HepG2 (cell line): ENCODE data around the gene ADAM19. TPM values are rescaled to one million over a fixed set of nuclear protein-coding genes. Genes with fewer than 3 reads are reported as not detected.

ENCODE experiments used
- ATAC-seq: fragments of 200-7000 bp; cut with Tn5 transposase; 3 replicates; pipeline ENCODE4 v1.9.1; 2020; ENCODE audit warnings: mild to moderate bottlenecking, moderate library complexity
- BruUV-seq: library from RNA; stranded (reverse); fragments of 400-500 nt; replicated peaks from 2 replicates; lab custom pipeline; 2021; lab: Mats Ljungman, UMichigan
- CTCF ChIA-PET: fragments of 300-600 bp; formaldehyde crosslinking; extraction: SDS; loops from one replicate; lab custom pipeline; 2021; ENCODE audit warnings: low total read pairs, inconsistent platforms, low intra/inter-chr PET ratio; lab: Yijun Ruan, JAX
- POLR2A ChIA-PET: fragments of 350-600 bp; sonication (Branson Sonifier 250); formaldehyde crosslinking; loops from one replicate; lab custom pipeline; 2020; ENCODE audit warnings: antibody characterized with exemption, inconsistent platforms; lab: Yijun Ruan, JAX
- DNase-seq: peaks from one replicate; pipeline ENCODE4 v3.0.0-alpha.2; 2015; ENCODE audit warnings: low spot score
- FAIRE-seq: peaks from 3 replicates; lab custom pipeline; 2011; peaks lifted over from hg19 to GRCh38; lab: Jason Lieb, UNC
- H2AFZ ChIP-seq: one replicate; pipeline ENCODE4 v1.6.1; 2011; ENCODE audit warnings: low read length, inconsistent platforms
- H3K27ac ChIP-seq: fragments of 300-600 bp; 3 replicates; pipeline ENCODE4 v1.8.0; 2011; ENCODE audit warnings: mixed run types, mild to moderate bottlenecking, mixed read lengths, low read length, inconsistent platforms; ENCODE audit not compliant: insufficient read depth; ENCODE audit errors: extremely low read length
- H3K27me3 ChIP-seq, 2 experiments: fragments of 200-600 bp in 1 of 2; 2 replicates in 1 of 2; 3 replicates in 1 of 2; pipeline versions ENCODE4 v1.6.0 to v1.8.0; 2011; ENCODE audit warnings: low read length in 2 of 2, mild to moderate bottlenecking in 2 of 2, moderate library complexity in 2 of 2, inconsistent platforms in 1 of 2; ENCODE audit not compliant: insufficient read depth in 2 of 2, control insufficient read depth in 1 of 2
- H3K36me3 ChIP-seq, 2 experiments: fragments of 200-600 bp in 1 of 2; replicated peaks in 1 of 2; 2 replicates in 1 of 2; 3 replicates in 1 of 2; pipeline versions ENCODE4 v1.5.1 to v1.8.0; 2011; ENCODE audit warnings: low read length in 2 of 2, inconsistent platforms in 1 of 2; ENCODE audit not compliant: insufficient read depth in 2 of 2, control insufficient read depth in 1 of 2
- H3K4me1 ChIP-seq: 2 replicates; pipeline ENCODE4 v1.5.1; 2012; ENCODE audit warnings: low read length, inconsistent platforms; ENCODE audit not compliant: insufficient read depth
- H3K4me2 ChIP-seq: 2 replicates; pipeline ENCODE4 v1.6.0; 2011; ENCODE audit warnings: low read depth, low read length, inconsistent platforms
- H3K4me3 ChIP-seq, 3 experiments: fragments of 200-600 bp in 1 of 3; sonication (generic), shearing (Covaris generic) in 1 of 3; replicated peaks in 1 of 3; 2 replicates each; pipeline ENCODE4 v1.5.1; 2011 to 2016; ENCODE audit warnings: low read length in 3 of 3, inconsistent platforms in 2 of 3, low read depth in 2 of 3, mild to moderate bottlenecking in 2 of 3, control low read depth in 1 of 3, mixed read lengths in 1 of 3; ENCODE audit not compliant: insufficient read depth in 1 of 3
- H3K79me2 ChIP-seq: one replicate; pipeline ENCODE4 v1.6.1; 2011; ENCODE audit warnings: low read length, inconsistent platforms; ENCODE audit not compliant: insufficient read depth
- H3K9ac ChIP-seq: 2 replicates; pipeline ENCODE4 v1.6.0; 2011; ENCODE audit warnings: mild to moderate bottlenecking, low read depth, low read length, inconsistent platforms; ENCODE audit not compliant: insufficient read depth
- H3K9me3 ChIP-seq: 2 replicates; pipeline ENCODE4 v1.5.1; 2012; ENCODE audit warnings: mild to moderate bottlenecking, low read length
- H4K20me1 ChIP-seq: 2 replicates; pipeline ENCODE4 v1.6.0; 2011; ENCODE audit warnings: inconsistent platforms, mild to moderate bottlenecking, low read length, moderate library complexity; ENCODE audit not compliant: insufficient read depth
- ERF ChIP-seq: IDR thresholded peaks from 2 replicates; pipeline ENCODE4 v1.6.1; 2018; ENCODE audit warnings: missing biosample characterization, missing genetic modification reagents
- HOXA7 ChIP-seq: sonication (generic); formaldehyde crosslinking; IDR thresholded peaks from 2 replicates; pipeline ENCODE4 v1.8.1; 2022; ENCODE audit warnings: mild to moderate bottlenecking, missing genetic modification reagents, moderate library complexity
- IKZF1 ChIP-seq: fragments of 450-650 bp; IDR thresholded peaks from 2 replicates; pipeline ENCODE4 v1.7.1; 2016
- MEF2D ChIP-seq: sonication (generic); formaldehyde crosslinking; IDR thresholded peaks from 2 replicates; pipeline ENCODE4 v1.5.1; 2020; ENCODE audit warnings: mild to moderate bottlenecking, missing genetic modification reagents
- NCOR1 ChIP-seq: fragments of 200-600 bp; sonication (generic); IDR thresholded peaks from 2 replicates; pipeline ENCODE4 v1.7.0; 2017; ENCODE audit warnings: antibody characterized with exemption, low read length, borderline replicate concordance
- NFIC ChIP-seq: IDR thresholded peaks from 2 replicates; pipeline ENCODE4 v1.6.1; 2012; ENCODE audit warnings: mild to moderate bottlenecking, low read length, inconsistent platforms
- PLSCR1 ChIP-seq: sonication (generic); formaldehyde crosslinking; IDR thresholded peaks from 2 replicates; pipeline ENCODE4 v1.5.0; 2020; ENCODE audit warnings: missing genetic modification reagents, mild to moderate bottlenecking, borderline replicate concordance
- POLR2A ChIP-seq, 2 experiments: IDR thresholded peaks; 2 replicates each; pipeline ENCODE4 v1.6.1; 2011; ENCODE audit warnings: low read depth in 2 of 2, low read length in 2 of 2, mild to moderate bottlenecking in 1 of 2, moderate library complexity in 1 of 2; ENCODE audit not compliant: insufficient read depth in 1 of 2
- POLR2G ChIP-seq: fragments of 200-400 bp; formaldehyde crosslinking; IDR thresholded peaks from 2 replicates; pipeline ENCODE4 v1.6.1; 2018; ENCODE audit warnings: mild to moderate bottlenecking, low read depth, low read length, moderate library complexity
- SP1 ChIP-seq, 2 experiments: fragments of 450-650 bp in 1 of 2; sonication (generic) in 1 of 2; formaldehyde crosslinking in 1 of 2; IDR thresholded peaks; 2 replicates each; pipeline versions ENCODE4 v1.4.0 to v1.6.1; 2016 to 2020; ENCODE audit warnings: missing genetic modification reagents in 1 of 2
- SRSF1 ChIP-seq: fragments of 200-400 bp; formaldehyde crosslinking; optimal IDR thresholded peaks from 2 replicates; pipeline ENCODE3; 2017; ENCODE audit warnings: mild to moderate bottlenecking, low read depth, low read length, moderate library complexity
- TBP ChIP-seq: sonication (generic); formaldehyde crosslinking; IDR thresholded peaks from 2 replicates; pipeline ENCODE4 v1.5.0; 2020; ENCODE audit warnings: missing genetic modification reagents
- ZFP62 ChIP-seq: sonication (generic); formaldehyde crosslinking; IDR thresholded peaks from 2 replicates; pipeline ENCODE4 v1.4.0; 2020; ENCODE audit warnings: missing genetic modification reagents
- ZZZ3 ChIP-seq: sonication (generic); formaldehyde crosslinking; IDR thresholded peaks from 2 replicates; pipeline ENCODE4 v1.4.0; 2020; ENCODE audit warnings: missing genetic modification reagents, mild to moderate bottlenecking, borderline replicate concordance
- WGBS: methylation state at CpG from one replicate; pipeline ENCODE4 v1.1.6; 2017; ENCODE audit warnings: low lambda C conversion rate; 5-methylcytosine and 5-hydroxymethylcytosine counted together
- in situ Hi-C: cut with HindIII; loops from 2 replicates; pipeline ENCODE4 v1.10.0; 2017; ENCODE audit warnings: low pct_unique_long_range_greater_than_20kb; ENCODE audit not compliant: extremely low pct_ligation_motif_present
- intact Hi-C: fragments of 100-400 bp; cut with micrococcal nuclease; formaldehyde crosslinking; loops from one replicate; pipeline ENCODE4 v1.10.0; 2022; ENCODE audit not compliant: unreplicated experiment
- polyA plus RNA-seq, 8 experiments: library from polyadenylated mRNA; depleted of rRNA in 3 of 8; stranded (reverse) in 7 of 8; unstranded in 1 of 8; fragments of >200 nt; fragmentation: Illumina TruSeq in 4 of 8; extraction: Trizol in 4 of 8; gene quantifications; 2 replicates each; pipeline versions ENCODE4 v1.2.1 to v1.2.3, GENCODE V29; 2011 to 2016; ENCODE audit warnings: low read depth in 4 of 8, missing spikeins in 1 of 8, mixed read lengths in 1 of 8; ENCODE audit not compliant: insufficient read depth in 1 of 8
- total RNA-seq, 5 experiments: library from RNA; depleted of rRNA; stranded (reverse); fragments of >200 nt; fragmentation: Illumina TruSeq; extraction: Trizol; gene quantifications; 2 replicates each; pipeline ENCODE4 v1.2.3, GENCODE V29; 2016; ENCODE audit warnings: low read depth in 1 of 5
- TF ChIP-seq, protein P1 (sequence below): IDR thresholded peaks from 2 replicates; pipeline ENCODE4 v1.6.1; 2016

ADAM19 gene
- total and polyA plus RNA-seq, 2 of the 13 experiments (the other 11 are each of a cell fraction or from before 2014, with no cell fraction given), result 0.38 to 0.74 TPM

DNA sequence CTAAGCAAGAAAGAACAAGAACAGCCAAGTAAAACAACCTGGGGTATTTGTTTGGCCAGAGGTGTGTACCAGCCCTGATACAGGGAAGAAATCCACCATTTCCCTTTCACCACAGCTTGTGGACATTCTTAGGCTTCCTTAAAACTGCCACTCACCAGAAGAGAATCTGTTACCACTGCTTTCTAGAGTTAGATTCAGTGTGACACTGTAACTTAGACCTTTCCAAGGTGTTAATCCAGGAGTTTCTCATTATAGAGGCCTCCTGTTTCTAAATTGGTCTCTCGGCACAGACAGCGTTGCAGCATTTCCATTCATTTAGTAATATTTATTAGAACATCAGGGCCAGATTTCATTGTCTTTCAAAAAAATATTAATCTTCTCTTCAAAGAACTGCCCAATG, 60.6 kb downstream of the ADAM19 start:
- no TSS peak for BruUV-seq
- TF ChIP-seq TBP (CRISPR knock-in tag), result no peak
- TF ChIP-seq, all 625 proteins: peak for 0
- intact Hi-C loops (no loop called here), in situ Hi-C loops (no loop called here)
- no peak for ATAC-seq
- Histone ChIP-seq H3K4me3 (no peak overlapping the region), H3K9ac (no peak overlapping the region), H2AFZ (no peak overlapping the region), H3K4me1 (peaks cover 26% of the 10 kb centered on the region), H3K9me3 (no peaks in the 10 kb centered on the region), H3K4me2 (no peak overlapping the region), H3K27ac (no peak overlapping the region), H3K79me2 (no peaks in the 10 kb centered on the region), H3K27me3 (no peaks in the 10 kb centered on the region), H4K20me1 (no peaks in the 10 kb centered on the region), H3K36me3 (no peaks in the 10 kb centered on the region)
- ChIA-PET CTCF (no interaction called here), POLR2A (no interaction called here)
- 96% methylated on average over 2 of the region's 2 CpGs for WGBS
- DNase-seq, result no peak
- no peak for FAIRE-seq

GRCh38 chr5:157513182-157513581, 62.4 kb downstream of the ADAM19 start:
- DNase-seq (no peak), FAIRE-seq (no peak), ATAC-seq (no peak)
- ChIA-PET POLR2A (no interaction called here), CTCF (no interaction called here)
- in situ Hi-C loops, result no loop called here
- BruUV-seq, result no TSS peak
- H3K27ac ChIP-seq, result no peak overlapping the region
- peaks cover 26% of the 10 kb centered on the region for H3K4me1 ChIP-seq
- no peak overlapping the region for H3K4me2 ChIP-seq
- no peaks in the 10 kb centered on the region for H3K9me3 ChIP-seq
- intact Hi-C loops, result loop anchor here (2.0 kb wide), 1 partner anchor 16 kb away; no protein-coding TSS in a partner anchor
- no peaks in the 10 kb centered on the region for H3K79me2 ChIP-seq
- H3K27me3 ChIP-seq, result no peaks in the 10 kb centered on the region
- no peak overlapping the region for H3K9ac ChIP-seq
- no peak overlapping the region for H2AFZ ChIP-seq
- 76% methylated on average over 8 of the region's 8 CpGs for WGBS
- H3K4me3 ChIP-seq, result no peak overlapping the region
- no peaks in the 10 kb centered on the region for H3K36me3 ChIP-seq
- H4K20me1 ChIP-seq, result no peaks in the 10 kb centered on the region
- TF ChIP-seq, protein P1, sequence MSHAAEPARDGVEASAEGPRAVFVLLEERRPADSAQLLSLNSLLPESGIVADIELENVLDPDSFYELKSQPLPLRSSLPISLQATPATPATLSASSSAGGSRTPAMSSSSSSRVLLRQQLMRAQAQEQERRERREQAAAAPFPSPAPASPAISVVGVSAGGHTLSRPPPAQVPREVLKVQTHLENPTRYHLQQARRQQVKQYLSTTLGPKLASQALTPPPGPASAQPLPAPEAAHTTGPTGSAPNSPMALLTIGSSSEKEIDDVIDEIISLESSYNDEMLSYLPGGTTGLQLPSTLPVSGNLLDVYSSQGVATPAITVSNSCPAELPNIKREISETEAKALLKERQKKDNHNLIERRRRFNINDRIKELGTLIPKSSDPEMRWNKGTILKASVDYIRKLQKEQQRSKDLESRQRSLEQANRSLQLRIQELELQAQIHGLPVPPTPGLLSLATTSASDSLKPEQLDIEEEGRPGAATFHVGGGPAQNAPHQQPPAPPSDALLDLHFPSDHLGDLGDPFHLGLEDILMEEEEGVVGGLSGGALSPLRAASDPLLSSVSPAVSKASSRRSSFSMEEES, result no peak
- TF ChIP-seq POLR2G (no peak), ZFP62 (CRISPR knock-in tag) (no peak), SRSF1 (no peak), POLR2A (IDR thresholded peaks at IDR 0.05; ENCODE audit: insufficient read depth in 1 of 2, low read depth in 2 of 2, low read length in 2 of 2) (no peak), HOXA7 (no peak), ZZZ3 (CRISPR knock-in tag) (no peak), ERF (CRISPR knock-in tag) (no peak), SP1 (IDR thresholded peaks at IDR 0.05) (no peak), SP1 (CRISPR knock-in tag; IDR thresholded peaks at IDR 0.05) (no peak), PLSCR1 (no peak), MEF2D (CRISPR knock-in tag) (no peak), NFIC (no peak), IKZF1 (no peak), NCOR1 (no peak)
